ENCODE measurements around the gene C1QTNF2.
A peak's percentile ranks its signal among the peaks of the same experiment; 100 is the strongest.

Gene C1QTNF2

GRCh38 chr5:160369990-160370712 is at the start of gene C1QTNF2:
Gene C1QTNF2, minus strand, starts transcription at chr5:160370626. Its CDS starts 15,615 bp downstream, at chr5:160355011.
- no peak for DNase-seq

- no peak for DNase-seq
Observed at GRCh38 chr5:160420331-160420610, 49.8 kb upstream of the C1QTNF2 start.

- no peak for DNase-seq
Observed at GRCh38 chr5:160419458-160420330, 49.3 kb upstream of the C1QTNF2 start.

GRCh38 chr5:160418561-160419457 is 48.4 kb upstream of the C1QTNF2 start, which contains the start of gene SLU7:
Gene SLU7, minus strand, starts transcription at chr5:160419081. Its CDS starts 3,787 bp downstream, at chr5:160415294.
- peak; percentile 89 for DNase-seq

- DNase-seq: peak; percentile 50
Observed at GRCh38 chr5:160399402-160400353, 29.3 kb upstream of the C1QTNF2 start, which contains the start of gene FAM200C. Gene FAM200C, minus strand, starts transcription at chr5:160400054. Its CDS starts 4,564 bp downstream, at chr5:160395490.

- no peak for DNase-seq
Observed at GRCh38 chr5:160398806-160399205, 28.4 kb upstream of the C1QTNF2 start.

GRCh38 chr5:160397492-160397891 is 27.1 kb upstream of the C1QTNF2 start:
- no peak for DNase-seq

GRCh38 chr5:160395111-160395510 is 24.7 kb upstream of the C1QTNF2 start:
- DNase-seq: no peak

- no peak for DNase-seq
Observed at GRCh38 chr5:160390787-160391696, 20.6 kb upstream of the C1QTNF2 start.

- no peak for DNase-seq
Observed at GRCh38 chr5:160387445-160387844, 17.0 kb upstream of the C1QTNF2 start.

- no peak for DNase-seq
Observed at GRCh38 chr5:160385496-160385895, 15.1 kb upstream of the C1QTNF2 start.

GRCh38 chr5:160384681-160385080 is 14.3 kb upstream of the C1QTNF2 start:
- DNase-seq: no peak

- no peak for DNase-seq
Observed at GRCh38 chr5:160382346-160382745, 11.9 kb upstream of the C1QTNF2 start.

GRCh38 chr5:160380041-160380440 is 9.6 kb upstream of the C1QTNF2 start:
- no peak for DNase-seq

GRCh38 chr5:160379511-160379910 is 9.1 kb upstream of the C1QTNF2 start:
- DNase-seq: no peak

- DNase-seq: no peak
Observed at GRCh38 chr5:160378330-160378729, 7.9 kb upstream of the C1QTNF2 start.

- DNase-seq: no peak
Observed at GRCh38 chr5:160377651-160378050, 7.2 kb upstream of the C1QTNF2 start.

GRCh38 chr5:160376416-160376815 is 6.0 kb upstream of the C1QTNF2 start:
- DNase-seq: no peak

GRCh38 chr5:160375701-160376100 is 5.3 kb upstream of the C1QTNF2 start:
- no peak for DNase-seq

- DNase-seq: no peak
Observed at GRCh38 chr5:160375166-160375565, 4.7 kb upstream of the C1QTNF2 start.

GRCh38 chr5:160371294-160371693 is 868 bp upstream of the C1QTNF2 start:
- DNase-seq: no peak

Data from activated effector memory CD4-positive, alpha-beta T cell treated with Interleukin-2 at 50 U/mL for 16 hours (primary cell).